ENCODE results near the gene CYP3A7.

- no peak for TF ChIP-seq CTCF (IDR thresholded peaks at IDR 0.05)
- TF ChIP-seq EP300 (IDR thresholded peaks at IDR 0.05): no peak
Observed at GRCh38 chr7:99740573-99741440, 5.8 kb upstream of the CYP3A7 start.
